Measurements from ENCODE around the gene CHD6. TPM values are rescaled to one million over a fixed set of nuclear protein-coding genes. Genes with fewer than 3 reads are reported as not detected.

CHD6 gene
- total and polyA plus RNA-seq, 8 donors = 9.8 to 32.6 (median 19.5) TPM

GRCh38 chr20:41379551-41379950, 238.6 kb downstream of the CHD6 start:
- no peak for DNase-seq
- 81 to 90% methylated on average over 2 of the region's 2 CpGs for WGBS, 2 donors
- no peak overlapping the region for H3K27ac ChIP-seq
- no peak overlapping the region for H3K4me3 ChIP-seq
- no peak for TF ChIP-seq CTCF (IDR thresholded peaks at IDR 0.05)
- H3K9me3 ChIP-seq = no peaks in the 10 kb centered on the region
- FAIRE-seq = no peak
- ATAC-seq = no peak
- intact Hi-C loops (cut with DNase I) = no loop called here
- no peaks in the 10 kb centered on the region for H3K4me1 ChIP-seq
- no peaks in the 10 kb centered on the region for H3K27me3 ChIP-seq
- H3K36me3 ChIP-seq = no peaks in the 10 kb centered on the region

- ATAC-seq = no peak
- Histone ChIP-seq H3K36me3 (no peaks in the 10 kb centered on the region), H3K27me3 (no peaks in the 10 kb centered on the region), H3K4me3 (no peak overlapping the region), H3K4me1 (no peaks in the 10 kb centered on the region), H3K27ac (no peak overlapping the region), H3K9me3 (no peaks in the 10 kb centered on the region)
- no peak for DNase-seq
- TF ChIP-seq CTCF (IDR thresholded peaks at IDR 0.05) = no peak
- intact Hi-C loops (cut with DNase I) = no loop called here
- FAIRE-seq = no peak
- WGBS, 2 donors = 56 to 66% methylated on average over 5 to 6 of the region's 6 CpGs
Observed at GRCh38 chr20:41377275-41377674, 240.9 kb downstream of the CHD6 start.

GRCh38 chr20:41376349-41376748, 241.8 kb downstream of the CHD6 start:
- intact Hi-C loops (cut with DNase I) = no loop called here
- WGBS, 2 donors = 79 to 86% methylated on average over 5 of the region's 5 CpGs
- no peaks in the 10 kb centered on the region for H3K9me3 ChIP-seq
- no peaks in the 10 kb centered on the region for H3K4me1 ChIP-seq
- no peaks in the 10 kb centered on the region for H3K36me3 ChIP-seq
- TF ChIP-seq CTCF (IDR thresholded peaks at IDR 0.05) = no peak
- no peaks in the 10 kb centered on the region for H3K27me3 ChIP-seq
- DNase-seq (no peak), FAIRE-seq (no peak), ATAC-seq (no peak)
- H3K27ac ChIP-seq = no peak overlapping the region
- H3K4me3 ChIP-seq = no peak overlapping the region

- Histone ChIP-seq H3K36me3 (no peaks in the 10 kb centered on the region), H3K4me3 (no peak overlapping the region), H3K9me3 (no peaks in the 10 kb centered on the region), H3K27ac (no peak overlapping the region), H3K4me1 (no peaks in the 10 kb centered on the region), H3K27me3 (no peaks in the 10 kb centered on the region)
- 77 to 78% methylated on average over 9 of the region's 9 CpGs for WGBS, 2 donors
- DNase-seq (no peak), FAIRE-seq (no peak), ATAC-seq (no peak)
- intact Hi-C loops (cut with DNase I) = no loop called here
- TF ChIP-seq CTCF (IDR thresholded peaks at IDR 0.05) = no peak
Observed at GRCh38 chr20:41375846-41376245, 242.3 kb downstream of the CHD6 start.

GRCh38 chr20:41373931-41374920, 244.0 kb downstream of the CHD6 start:
- H3K9me3 ChIP-seq = no peaks in the 10 kb centered on the region
- ATAC-seq (no peak), FAIRE-seq (no peak), DNase-seq (no peak)
- no peak overlapping the region for H3K27ac ChIP-seq
- no peaks in the 10 kb centered on the region for H3K27me3 ChIP-seq
- no peak for TF ChIP-seq CTCF (IDR thresholded peaks at IDR 0.05)
- WGBS, 2 donors = 75 to 85% methylated on average over 9 of the region's 9 CpGs
- no peaks in the 10 kb centered on the region for H3K4me1 ChIP-seq
- no peak overlapping the region for H3K4me3 ChIP-seq
- no peaks in the 10 kb centered on the region for H3K36me3 ChIP-seq
- intact Hi-C loops (cut with DNase I) = no loop called here

Data from pancreas (tissue), 10 donors.